Esophagus squamous epithelium (tissue), 4 donors: ENCODE measurements around the gene TP53I13.

ENCODE experiments used
- POLR2A ChIP-seq, 4 donors: fragments of 450-650 bp; IDR thresholded peaks; one replicate each; pipeline ENCODE4 v1.6.1; 2017; ENCODE audit warnings: antibody characterized with exemption in 4 of 4, mild to moderate bottlenecking in 4 of 4, moderate library complexity in 3 of 4
- TF ChIP-seq, protein P1 (sequence below), 6 experiments: fragments of 450-650 bp in 4 of 6; fragments of 200-600 bp in 2 of 6; sonication (generic) in 2 of 6; IDR thresholded peaks; one replicate each; pipeline ENCODE4 v1.5.1; 2016 to 2019; ENCODE audit warnings: antibody characterized with exemption in 6 of 6, mild to moderate bottlenecking in 4 of 6, moderate library complexity in 4 of 6

DNA sequence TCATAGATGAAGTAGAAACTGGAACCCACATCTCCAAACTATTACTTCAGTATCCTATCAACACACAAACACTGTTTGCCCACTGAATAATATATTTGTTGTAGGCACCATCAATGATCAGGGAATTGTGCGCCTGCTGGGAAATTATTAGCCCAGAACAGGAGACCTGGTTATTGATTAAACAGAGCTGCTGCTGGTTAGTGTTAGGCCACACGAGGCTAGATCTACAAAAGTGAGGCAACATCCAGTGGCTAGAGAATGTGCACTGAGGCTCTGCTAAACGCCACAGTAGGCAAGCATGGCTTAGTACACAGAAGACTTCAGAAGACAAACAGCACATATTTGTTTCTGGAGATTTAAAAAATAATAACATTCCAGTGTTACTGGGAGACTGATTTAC lies 12.7 kb upstream of the TP53I13 start:
- TF ChIP-seq POLR2A (IDR thresholded peaks at IDR 0.05) = no peak
- TF ChIP-seq, protein P1, sequence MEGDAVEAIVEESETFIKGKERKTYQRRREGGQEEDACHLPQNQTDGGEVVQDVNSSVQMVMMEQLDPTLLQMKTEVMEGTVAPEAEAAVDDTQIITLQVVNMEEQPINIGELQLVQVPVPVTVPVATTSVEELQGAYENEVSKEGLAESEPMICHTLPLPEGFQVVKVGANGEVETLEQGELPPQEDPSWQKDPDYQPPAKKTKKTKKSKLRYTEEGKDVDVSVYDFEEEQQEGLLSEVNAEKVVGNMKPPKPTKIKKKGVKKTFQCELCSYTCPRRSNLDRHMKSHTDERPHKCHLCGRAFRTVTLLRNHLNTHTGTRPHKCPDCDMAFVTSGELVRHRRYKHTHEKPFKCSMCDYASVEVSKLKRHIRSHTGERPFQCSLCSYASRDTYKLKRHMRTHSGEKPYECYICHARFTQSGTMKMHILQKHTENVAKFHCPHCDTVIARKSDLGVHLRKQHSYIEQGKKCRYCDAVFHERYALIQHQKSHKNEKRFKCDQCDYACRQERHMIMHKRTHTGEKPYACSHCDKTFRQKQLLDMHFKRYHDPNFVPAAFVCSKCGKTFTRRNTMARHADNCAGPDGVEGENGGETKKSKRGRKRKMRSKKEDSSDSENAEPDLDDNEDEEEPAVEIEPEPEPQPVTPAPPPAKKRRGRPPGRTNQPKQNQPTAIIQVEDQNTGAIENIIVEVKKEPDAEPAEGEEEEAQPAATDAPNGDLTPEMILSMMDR (IDR thresholded peaks at IDR 0.05) = no peak
